Measurements from ENCODE around the gene SFT2D3. TPM values are rescaled to one million over a fixed set of nuclear protein-coding genes. Genes with fewer than 3 reads are reported as not detected.

The SFT2D3 gene
- total RNA-seq, 4 donors from 2014 or later: 3.3 to 10.5 (median 5.9) TPM

DNA sequence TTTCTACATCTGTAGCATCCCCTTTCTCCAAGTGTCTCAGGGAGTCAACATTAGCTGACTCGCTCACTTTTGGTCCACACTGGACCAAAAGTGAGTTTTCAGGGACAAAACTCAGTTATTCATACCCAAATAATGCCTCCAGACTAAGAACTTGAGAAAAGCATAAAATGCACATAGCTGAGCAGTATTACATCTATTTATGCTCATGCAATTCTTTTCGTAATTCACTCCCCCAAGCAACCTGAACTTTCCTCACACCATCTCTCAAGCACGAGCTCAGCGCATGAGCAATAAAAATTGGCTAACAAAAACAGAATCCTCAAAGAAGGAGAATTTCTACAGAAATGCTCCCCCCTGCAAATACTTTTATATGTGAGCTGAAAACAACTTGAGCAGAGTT lies 17.0 kb downstream of the SFT2D3 start:
- no peaks in the 10 kb centered on the region for H3K9me3 ChIP-seq
- H3K36me3 ChIP-seq: peaks cover 9 to 91% (median 22%) of the 10 kb centered on the region in 3 donors
- WGBS, 2 donors: 92 to 96% methylated on average over 4 of the region's 4 CpGs
- no peak overlapping the region for H3K27ac ChIP-seq
- peaks cover 0 to 11% (median 3%) of the 10 kb centered on the region in 3 donors for H3K4me1 ChIP-seq
- H3K27me3 ChIP-seq: no peaks in the 10 kb centered on the region
- intact Hi-C loops (cut with DNase I): no loop called here
- H3K4me3 ChIP-seq: no peak overlapping the region
- DNase-seq: no peak
- TF ChIP-seq, protein P1, sequence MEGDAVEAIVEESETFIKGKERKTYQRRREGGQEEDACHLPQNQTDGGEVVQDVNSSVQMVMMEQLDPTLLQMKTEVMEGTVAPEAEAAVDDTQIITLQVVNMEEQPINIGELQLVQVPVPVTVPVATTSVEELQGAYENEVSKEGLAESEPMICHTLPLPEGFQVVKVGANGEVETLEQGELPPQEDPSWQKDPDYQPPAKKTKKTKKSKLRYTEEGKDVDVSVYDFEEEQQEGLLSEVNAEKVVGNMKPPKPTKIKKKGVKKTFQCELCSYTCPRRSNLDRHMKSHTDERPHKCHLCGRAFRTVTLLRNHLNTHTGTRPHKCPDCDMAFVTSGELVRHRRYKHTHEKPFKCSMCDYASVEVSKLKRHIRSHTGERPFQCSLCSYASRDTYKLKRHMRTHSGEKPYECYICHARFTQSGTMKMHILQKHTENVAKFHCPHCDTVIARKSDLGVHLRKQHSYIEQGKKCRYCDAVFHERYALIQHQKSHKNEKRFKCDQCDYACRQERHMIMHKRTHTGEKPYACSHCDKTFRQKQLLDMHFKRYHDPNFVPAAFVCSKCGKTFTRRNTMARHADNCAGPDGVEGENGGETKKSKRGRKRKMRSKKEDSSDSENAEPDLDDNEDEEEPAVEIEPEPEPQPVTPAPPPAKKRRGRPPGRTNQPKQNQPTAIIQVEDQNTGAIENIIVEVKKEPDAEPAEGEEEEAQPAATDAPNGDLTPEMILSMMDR (IDR thresholded peaks at IDR 0.05): no peak
- TF ChIP-seq POLR2A (IDR thresholded peaks at IDR 0.05): no peak

DNA sequence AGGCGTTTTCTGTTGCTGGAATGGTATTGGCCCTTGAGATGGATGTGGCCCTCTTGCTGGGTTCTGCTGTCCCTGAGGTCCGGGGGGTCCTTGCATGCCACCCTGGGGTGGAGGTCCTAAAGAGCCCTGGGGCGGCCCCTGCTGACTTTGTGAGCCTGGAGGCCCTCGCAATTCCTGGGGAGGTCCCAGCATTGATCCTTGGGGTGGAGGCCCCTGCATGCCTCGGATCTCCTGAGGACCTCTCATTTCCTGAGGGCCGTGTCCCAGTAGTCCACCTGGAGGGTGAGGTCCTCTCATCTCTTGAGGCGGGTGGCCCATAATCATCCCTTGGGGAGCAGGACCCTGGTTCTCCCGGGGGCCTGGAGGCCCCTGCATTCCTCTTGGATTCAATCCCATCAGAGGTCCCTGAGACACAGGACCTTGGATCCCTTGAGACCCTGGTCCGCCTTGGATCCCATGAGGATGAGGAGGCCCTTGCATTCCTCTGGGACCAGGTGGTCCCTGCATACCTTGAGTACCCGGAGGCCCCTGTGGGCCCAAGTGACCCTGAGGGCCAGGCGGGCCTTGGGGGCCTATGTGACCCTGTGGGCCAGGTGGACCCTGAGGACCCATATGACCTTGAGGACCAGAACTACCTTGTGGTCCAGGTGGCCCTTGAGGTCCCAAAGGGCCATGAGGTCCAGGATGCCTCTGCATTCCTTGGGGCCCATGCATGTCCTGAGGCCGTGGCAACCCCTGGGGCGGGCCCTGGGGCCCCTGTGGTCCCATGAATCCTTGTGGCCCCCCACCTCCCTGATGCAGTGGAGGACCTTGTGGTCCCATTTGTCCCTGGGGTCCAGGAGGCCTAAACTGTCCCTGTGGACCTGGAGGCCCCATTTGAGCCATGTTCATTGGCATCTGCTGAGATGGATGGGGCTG lies 18.3 kb downstream of the SFT2D3 start:
- no peaks in the 10 kb centered on the region for H3K9me3 ChIP-seq
- H3K27ac ChIP-seq: no peak overlapping the region
- 87 to 98% methylated on average over 3 to 5 of the region's 13 CpGs for WGBS, 2 donors
- TF ChIP-seq POLR2A (IDR thresholded peaks at IDR 0.05): no peak
- TF ChIP-seq, protein P1 (IDR thresholded peaks at IDR 0.05): no peak
- peaks cover 5 to 91% (median 24%) of the 10 kb centered on the region in 3 donors for H3K36me3 ChIP-seq
- no peak overlapping the region for H3K4me3 ChIP-seq
- intact Hi-C loops (cut with DNase I): no loop called here
- no peaks in the 10 kb centered on the region for H3K27me3 ChIP-seq
- no peak for DNase-seq
- H3K4me1 ChIP-seq: peaks cover 0 to 11% (median 3%) of the 10 kb centered on the region in 3 donors

DNA sequence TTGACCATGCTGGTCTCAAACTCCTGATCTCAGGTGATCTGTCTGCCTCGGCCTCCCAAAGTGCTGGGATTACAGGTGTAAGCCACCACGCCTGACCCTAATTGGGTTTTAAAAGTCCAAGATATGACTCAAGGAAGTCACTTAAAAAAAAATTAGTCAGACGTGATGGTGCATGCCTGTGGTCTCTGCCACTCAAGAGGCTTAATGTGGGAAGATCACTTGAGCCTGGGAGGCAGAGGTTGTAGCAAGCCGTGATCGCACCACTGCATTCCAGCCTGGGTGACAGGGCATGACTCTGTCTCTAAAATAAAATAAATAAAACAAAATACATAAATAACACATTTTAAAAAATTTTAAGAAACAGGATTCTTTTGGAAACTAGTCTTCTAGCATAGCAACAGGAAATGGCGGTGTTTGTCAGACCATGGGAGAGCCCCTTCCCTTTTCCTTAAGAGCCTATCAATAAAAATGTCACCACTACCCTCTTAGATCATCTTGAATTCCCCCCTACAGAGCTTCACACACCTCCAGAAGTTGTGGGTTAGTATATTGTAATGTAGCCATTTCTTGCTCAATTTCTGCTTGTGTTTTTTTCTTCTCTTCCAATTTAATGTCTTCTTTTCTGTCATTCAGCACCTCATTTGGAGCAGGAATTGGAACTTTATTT lies 20.1 kb downstream of the SFT2D3 start:
- TF ChIP-seq, protein P1 (IDR thresholded peaks at IDR 0.05): no peak
- no peak for TF ChIP-seq POLR2A (IDR thresholded peaks at IDR 0.05)
- WGBS, 2 donors: 70 to 75% methylated on average over 4 to 6 of the region's 6 CpGs
- Histone ChIP-seq H3K27ac (peak overlapping the region in 1 of 4 donors; percentile 4), H3K36me3 (peaks cover 5 to 78% (median 24%) of the 10 kb centered on the region in 3 donors), H3K9me3 (no peaks in the 10 kb centered on the region), H3K4me3 (no peak overlapping the region), H3K27me3 (no peaks in the 10 kb centered on the region), H3K4me1 (peaks cover 0 to 11% (median 3%) of the 10 kb centered on the region in 3 donors)
- DNase-seq: no peak
- intact Hi-C loops (cut with DNase I): no loop called here

DNA sequence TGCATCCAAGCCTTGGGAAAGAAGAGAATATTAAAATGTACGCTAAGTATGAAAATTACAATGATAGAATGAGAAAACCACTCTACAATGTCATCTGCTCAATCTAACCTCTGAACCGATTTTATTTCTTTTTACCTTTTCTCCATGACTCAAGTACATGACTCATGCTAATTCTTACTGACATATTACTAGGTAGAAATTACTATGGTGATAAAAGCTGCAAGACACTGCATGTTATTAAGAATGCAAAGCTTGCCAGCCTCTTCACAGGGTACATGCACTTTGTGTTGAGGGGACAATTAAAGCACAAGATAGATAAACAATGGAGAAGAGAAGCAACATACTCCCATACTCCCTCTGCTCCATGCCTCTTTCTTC lies 20.7 kb downstream of the SFT2D3 start:
- intact Hi-C loops (cut with DNase I): no loop called here
- DNase-seq: no peak
- Histone ChIP-seq H3K27ac (no peak overlapping the region), H3K9me3 (no peaks in the 10 kb centered on the region), H3K36me3 (peaks cover 5 to 72% (median 24%) of the 10 kb centered on the region in 3 donors), H3K4me1 (peaks cover 0 to 11% (median 3%) of the 10 kb centered on the region in 3 donors), H3K27me3 (no peaks in the 10 kb centered on the region), H3K4me3 (no peak overlapping the region)
- 52 to 67% methylated on average over 2 of the region's 2 CpGs for WGBS, 2 donors
- TF ChIP-seq, protein P1 (IDR thresholded peaks at IDR 0.05): no peak
- no peak for TF ChIP-seq POLR2A (IDR thresholded peaks at IDR 0.05)

DNA sequence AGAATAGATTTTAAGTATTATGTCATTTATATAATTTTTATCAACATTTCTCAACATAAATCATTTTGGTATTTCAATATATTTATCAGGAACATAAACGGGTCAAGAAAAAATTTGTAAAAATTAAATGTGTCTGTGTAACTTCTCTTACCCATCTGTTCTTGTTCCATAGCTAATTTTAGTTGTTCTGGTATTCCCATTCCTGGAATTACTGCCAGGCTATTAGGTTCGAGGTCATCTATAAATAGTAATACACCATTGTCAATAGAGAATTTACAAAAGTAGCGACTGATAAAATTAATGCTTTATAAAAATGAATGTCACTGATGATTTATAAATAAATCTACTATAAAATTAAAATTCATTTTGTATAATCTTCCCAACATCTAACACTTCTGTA lies 21.5 kb downstream of the SFT2D3 start:
- Histone ChIP-seq H3K27me3 (no peaks in the 10 kb centered on the region), H3K4me3 (no peak overlapping the region), H3K9me3 (no peaks in the 10 kb centered on the region), H3K36me3 (peaks cover 5 to 69% (median 24%) of the 10 kb centered on the region in 3 donors), H3K27ac (no peak overlapping the region), H3K4me1 (peaks cover 0 to 11% (median 3%) of the 10 kb centered on the region in 3 donors)
- TF ChIP-seq POLR2A (IDR thresholded peaks at IDR 0.05): no peak
- TF ChIP-seq, protein P1 (IDR thresholded peaks at IDR 0.05): no peak
- WGBS, 2 donors: 73 to 82% methylated on average over 3 of the region's 3 CpGs
- intact Hi-C loops (cut with DNase I): no loop called here
- no peak for DNase-seq

All from esophagus squamous epithelium (tissue), 5 donors.